ENCODE measurements around the gene EIF4G3. TPM values are rescaled to one million over a fixed set of nuclear protein-coding genes. Genes with fewer than 3 reads are reported as not detected.

EIF4G3 gene
- total RNA-seq, 1 experiment from 2014 or later = 72.0 TPM

DNA sequence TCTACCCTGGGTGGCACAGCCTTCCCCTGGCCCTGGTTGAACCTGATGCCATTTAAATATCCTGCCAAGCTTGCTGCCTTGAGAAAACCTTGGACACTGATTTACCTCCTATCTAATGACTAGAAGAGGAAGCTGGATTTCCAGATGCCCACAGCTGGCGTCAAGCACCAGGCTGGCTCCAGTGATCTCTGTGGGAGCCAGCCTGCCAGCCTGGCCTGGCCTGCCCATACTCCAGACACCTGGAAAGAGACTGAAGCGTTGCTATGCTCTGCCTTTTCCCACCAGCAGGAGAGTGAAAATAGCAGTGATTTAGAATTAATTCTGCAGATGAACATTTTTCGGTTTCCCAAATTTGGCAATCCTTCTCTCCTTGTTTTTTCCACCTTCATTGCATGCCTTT lies 11.5 kb upstream of the EIF4G3 start:
- H2BK20ac ChIP-seq (ENCODE audit: low read depth, low read length, poor library complexity, severe bottlenecking) = no peak overlapping the region
- H3K9me3 Mint-ChIP-seq = peaks cover 1 to 6% of the 10 kb centered on the region in 2 experiments; a peak in 2 of 5 replicates
- no peaks in the 10 kb centered on the region for H3K79me1 ChIP-seq (ENCODE audit: insufficient read depth, low read depth, low read length, poor library complexity, severe bottlenecking)
- no peaks in the 10 kb centered on the region for H4K20me1 ChIP-seq (ENCODE audit: control insufficient read depth, insufficient read depth, insufficient read length)
- no peak overlapping the region for H2BK15ac ChIP-seq (ENCODE audit: low read depth, low read length)
- no peak overlapping the region for H3K27ac ChIP-seq (ENCODE audit: insufficient read length, low read depth, low read length)
- H4K5ac ChIP-seq (ENCODE audit: insufficient read length, low read depth, low read length) = no peak overlapping the region
- H3K23ac ChIP-seq (ENCODE audit: insufficient read length, low read depth, low read length) = no peak overlapping the region
- H3K56ac ChIP-seq (ENCODE audit: insufficient read length, low read depth, low read length) = no peak overlapping the region
- H4K91ac ChIP-seq (ENCODE audit: insufficient read length, low read depth, low read length) = no peak overlapping the region
- H3K27me3 Mint-ChIP-seq (ENCODE audit: low read depth) = peaks cover 97% of the 10 kb centered on the region
- TF ChIP-seq, protein P1, sequence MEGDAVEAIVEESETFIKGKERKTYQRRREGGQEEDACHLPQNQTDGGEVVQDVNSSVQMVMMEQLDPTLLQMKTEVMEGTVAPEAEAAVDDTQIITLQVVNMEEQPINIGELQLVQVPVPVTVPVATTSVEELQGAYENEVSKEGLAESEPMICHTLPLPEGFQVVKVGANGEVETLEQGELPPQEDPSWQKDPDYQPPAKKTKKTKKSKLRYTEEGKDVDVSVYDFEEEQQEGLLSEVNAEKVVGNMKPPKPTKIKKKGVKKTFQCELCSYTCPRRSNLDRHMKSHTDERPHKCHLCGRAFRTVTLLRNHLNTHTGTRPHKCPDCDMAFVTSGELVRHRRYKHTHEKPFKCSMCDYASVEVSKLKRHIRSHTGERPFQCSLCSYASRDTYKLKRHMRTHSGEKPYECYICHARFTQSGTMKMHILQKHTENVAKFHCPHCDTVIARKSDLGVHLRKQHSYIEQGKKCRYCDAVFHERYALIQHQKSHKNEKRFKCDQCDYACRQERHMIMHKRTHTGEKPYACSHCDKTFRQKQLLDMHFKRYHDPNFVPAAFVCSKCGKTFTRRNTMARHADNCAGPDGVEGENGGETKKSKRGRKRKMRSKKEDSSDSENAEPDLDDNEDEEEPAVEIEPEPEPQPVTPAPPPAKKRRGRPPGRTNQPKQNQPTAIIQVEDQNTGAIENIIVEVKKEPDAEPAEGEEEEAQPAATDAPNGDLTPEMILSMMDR (conservative IDR thresholded peaks at IDR 0.05) = no peak
- H3T11ph ChIP-seq (ENCODE audit: low read length) = no peak overlapping the region
- no peaks in the 10 kb centered on the region for H3K9me3 ChIP-seq (ENCODE audit: control insufficient read depth, low read depth, low read length)
- H3K23me2 ChIP-seq (ENCODE audit: insufficient read length, low read depth, low read length, poor library complexity, severe bottlenecking) = no peaks in the 10 kb centered on the region
- no peak overlapping the region for H2BK12ac ChIP-seq (ENCODE audit: insufficient read length, low read depth, low read length)
- H3K4me1 ChIP-seq (ENCODE audit: insufficient read depth, low read length) = no peaks in the 10 kb centered on the region
- H2BK120ac ChIP-seq (ENCODE audit: low read depth, low read length, poor library complexity, severe bottlenecking) = no peak overlapping the region
- H3K27ac Mint-ChIP-seq = no peak overlapping the region
- no peak overlapping the region for H2BK5ac ChIP-seq (ENCODE audit: insufficient read length, low read length)
- no peak overlapping the region for H3K9ac ChIP-seq (ENCODE audit: extremely low read depth, insufficient read length, low read length)
- no peaks in the 10 kb centered on the region for H3K36me3 Mint-ChIP-seq (ENCODE audit: insufficient read depth in 1 of 3, low read depth in 3 of 3)
- DNase-seq = no peak
- H3K14ac ChIP-seq (ENCODE audit: insufficient read depth, low read length) = no peak overlapping the region
- H3K18ac ChIP-seq (ENCODE audit: insufficient read length, low read depth, low read length) = no peak overlapping the region
- no peak overlapping the region for H3K4ac ChIP-seq (ENCODE audit: low read depth, low read length)
- H3K4me2 ChIP-seq (ENCODE audit: insufficient read depth, insufficient read length, low read length) = no peak overlapping the region
- no peak overlapping the region for H2AFZ ChIP-seq (ENCODE audit: low read length)
- peaks cover 61% of the 10 kb centered on the region for H3K27me3 ChIP-seq (ENCODE audit: insufficient read depth, low read length)
- no peaks in the 10 kb centered on the region for H3K79me2 ChIP-seq (ENCODE audit: insufficient read depth, low read length)
- no CpG with 5 or more reads among the region's 3 CpGs for WGBS (ENCODE audit: extremely low coverage, insufficient read length, low lambda C conversion rate)
- H3K4me1 Mint-ChIP-seq = no peaks in the 10 kb centered on the region
- no peak overlapping the region for H4K8ac ChIP-seq (replicated peaks; ENCODE audit: insufficient read length, low read depth, low read length)
- H3K4me3 Mint-ChIP-seq = no peak overlapping the region
- H2AK5ac ChIP-seq (ENCODE audit: insufficient read length, low read length) = no peak overlapping the region
